CD14-positive monocyte (primary cell): ENCODE results near the gene LRRC34. TPM values are rescaled to one million over a fixed set of nuclear protein-coding genes. Genes with fewer than 3 reads are reported as not detected.
A peak's percentile ranks its signal among the peaks of the same experiment; 100 is the strongest.

Experiments
- DNase-seq, 3 donors: peaks; one replicate each; pipeline ENCODE4 v3.0.0-alpha.2; 2011 to 2022
- H2AFZ ChIP-seq: 2 replicates; pipeline ENCODE4 v1.6.0; 2012; ENCODE audit warnings: mild to moderate bottlenecking, low read depth, low read length, inconsistent platforms; ENCODE audit not compliant: insufficient read depth, poor library complexity, severe bottlenecking
- H3K27ac ChIP-seq, 2 donors: 1 replicate in 1 of 2; 2 replicates in 1 of 2; pipeline ENCODE4 v1.5.1; 2012 to 2013; ENCODE audit warnings: low read length in 2 of 2, control low read depth in 1 of 2, inconsistent platforms in 1 of 2, low read depth in 1 of 2, mild to moderate bottlenecking in 1 of 2
- H3K27me3 ChIP-seq, 2 donors: one replicate each; pipeline versions ENCODE4 v1.6.0 to v1.6.1; 2011 to 2013; ENCODE audit warnings: low read length in 2 of 2; ENCODE audit not compliant: control insufficient read depth in 2 of 2, insufficient read depth in 2 of 2
- H3K36me3 ChIP-seq, 2 donors: replicated peaks in 1 of 2; 1 replicate in 1 of 2; 2 replicates in 1 of 2; pipeline versions ENCODE4 v1.5.1 to v1.6.1; 2012 to 2013; ENCODE audit warnings: low read length in 2 of 2, control low read depth in 1 of 2, inconsistent platforms in 1 of 2, mild to moderate bottlenecking in 1 of 2; ENCODE audit not compliant: insufficient read depth in 2 of 2, control insufficient read depth in 1 of 2
- H3K4me1 ChIP-seq, 2 donors: 1 replicate in 1 of 2; 2 replicates in 1 of 2; pipeline versions ENCODE4 v1.5.1 to v1.6.1; 2012 to 2013; ENCODE audit warnings: low read length in 2 of 2, control low read depth in 1 of 2, inconsistent platforms in 1 of 2, mild to moderate bottlenecking in 1 of 2, moderate library complexity in 1 of 2; ENCODE audit not compliant: insufficient read depth in 2 of 2, control insufficient read depth in 1 of 2
- H3K4me2 ChIP-seq: replicated peaks from 2 replicates; pipeline ENCODE3; 2012; ENCODE audit warnings: low read length, moderate library complexity, mild to moderate bottlenecking; ENCODE audit not compliant: poor library complexity, severe bottlenecking; ENCODE audit errors: extremely low read depth
- H3K4me3 ChIP-seq, 3 experiments: fragments of 200-600 bp in 1 of 3; sonication (generic) in 1 of 3; replicated peaks in 1 of 3; 1 replicate in 2 of 3; 2 replicates in 1 of 3; pipeline ENCODE4 v1.5.1; 2011 to 2013; ENCODE audit warnings: low read length in 3 of 3, mild to moderate bottlenecking in 3 of 3, control low read depth in 2 of 3, low read depth in 2 of 3, inconsistent platforms in 1 of 3, moderate library complexity in 1 of 3
- H3K79me2 ChIP-seq: 2 replicates; pipeline ENCODE4 v1.6.0; 2012; ENCODE audit warnings: mild to moderate bottlenecking, control low read depth, inconsistent platforms, low read length, moderate library complexity; ENCODE audit not compliant: insufficient read depth
- H3K9ac ChIP-seq: 2 replicates; pipeline ENCODE4 v1.6.0; 2017; ENCODE audit warnings: low read length, mild to moderate bottlenecking; ENCODE audit not compliant: insufficient read depth, poor library complexity, severe bottlenecking
- H3K9me3 ChIP-seq, 2 donors: replicated peaks in 1 of 2; 1 replicate in 1 of 2; 2 replicates in 1 of 2; pipeline versions ENCODE4 v1.5.1 to v1.6.1; 2012 to 2013; ENCODE audit warnings: low read length in 2 of 2, control low read depth in 1 of 2; ENCODE audit not compliant: control insufficient read depth in 1 of 2, insufficient read depth in 1 of 2
- H4K20me1 ChIP-seq: 2 replicates; pipeline ENCODE4 v1.6.0; 2012; ENCODE audit warnings: mild to moderate bottlenecking, low read length, control low read depth, moderate library complexity; ENCODE audit not compliant: insufficient read depth
- H3K27ac Mint-ChIP-seq, 7 donors: one replicate each; pipeline ENCODE4 v1.8.0; 2020; ENCODE audit warnings: mild to moderate bottlenecking in 7 of 7, mixed read lengths in 7 of 7, moderate library complexity in 6 of 7, inconsistent platforms in 2 of 7
- H3K27me3 Mint-ChIP-seq, 3 donors: one replicate each; pipeline ENCODE4 v1.8.0; 2021 to 2022; ENCODE audit warnings: low read depth in 3 of 3, mild to moderate bottlenecking in 3 of 3, mixed read lengths in 3 of 3, moderate library complexity in 3 of 3, inconsistent platforms in 1 of 3
- H3K36me3 Mint-ChIP-seq, 2 donors: one replicate each; pipeline ENCODE4 v1.8.0; 2020; ENCODE audit warnings: mixed read lengths in 2 of 2, inconsistent platforms in 1 of 2, mild to moderate bottlenecking in 1 of 2
- H3K4me1 Mint-ChIP-seq: one replicate; pipeline ENCODE4 v1.8.0; 2020; ENCODE audit warnings: mild to moderate bottlenecking, mixed read lengths
- H3K4me3 Mint-ChIP-seq, 2 donors: one replicate each; pipeline ENCODE4 v1.8.0; 2020; ENCODE audit warnings: mild to moderate bottlenecking in 2 of 2, mixed read lengths in 2 of 2, moderate library complexity in 1 of 2
- H3K9me3 Mint-ChIP-seq, 7 donors: one replicate each; pipeline ENCODE4 v1.8.0; 2020 to 2022; ENCODE audit warnings: mixed read lengths in 7 of 7, mild to moderate bottlenecking in 6 of 7, moderate library complexity in 6 of 7, inconsistent platforms in 2 of 7
- CTCF ChIP-seq: fragments of 200-600 bp; IDR thresholded peaks from one replicate; pipeline ENCODE4 v1.8.0; 2022; ENCODE audit warnings: antibody characterized with exemption, mild to moderate bottlenecking
- WGBS: methylation state at CpG from one replicate; pipeline ENCODE4 v1.1.5; 2013; ENCODE audit warnings: missing lambda C conversion rate; ENCODE audit not compliant: insufficient coverage; 5-methylcytosine and 5-hydroxymethylcytosine counted together
- intact Hi-C, 2 donors: fragments of 100-400 bp; cut with micrococcal nuclease; formaldehyde crosslinking; loops; one replicate each; pipeline versions ENCODE4 v1.15.0 to v1.15.1; 2023
- polyA plus RNA-seq, 3 donors: library from polyadenylated mRNA; depleted of rRNA in 1 of 3; unstranded in 2 of 3; stranded (reverse) in 1 of 3; fragments of 300-500 nt in 2 of 3; fragments of >200 nt in 1 of 3; fragmentation: Illumina TruSeq in 2 of 3; gene quantifications; 1 replicate in 2 of 3; 2 replicates in 1 of 3; pipeline ENCODE4 v1.2.3, GENCODE V29; 2012 to 2021

The LRRC34 gene
- polyA plus RNA-seq, 3 donors = 0.25 to 0.61 (median 0.43) TPM

GRCh38 chr3:169774186-169774585, 38.5 kb downstream of the LRRC34 start:
- Mint-ChIP-seq H3K27me3 (peaks cover 0 to 4% (median 4%) of the 10 kb centered on the region in 3 donors), H3K36me3 (peaks cover 30 to 36% of the 10 kb centered on the region in 2 donors), H3K4me3 (peak overlapping the region; percentile 96 to 97), H3K4me1 (peaks cover 23% of the 10 kb centered on the region), H3K9me3 (peaks cover 0 to 2% (median 0%) of the 10 kb centered on the region in 7 donors), H3K27ac (peak overlapping the region in 5 of 7 donors; percentile 98 to 99 (median 99))
- Histone ChIP-seq H3K9me3 (no peaks in the 10 kb centered on the region), H3K9ac (peak overlapping the region; percentile 95), H3K4me2 (peak overlapping the region; percentile 90), H4K20me1 (peaks cover 11% of the 10 kb centered on the region), H3K79me2 (peaks cover 34% of the 10 kb centered on the region), H3K4me1 (peaks cover 10 to 24% of the 10 kb centered on the region in 2 donors), H3K36me3 (peaks cover 20 to 50% of the 10 kb centered on the region in 2 donors), H3K27me3 (no peaks in the 10 kb centered on the region), H2AFZ (peak overlapping the region; percentile 93), H3K4me3 (peak overlapping the region; percentile 75 to 99 (median 76)), H3K27ac (peak overlapping the region in 1 of 2 donors; percentile 97)
- 94% methylated on average over 2 of the region's 5 CpGs for WGBS
- DNase-seq = no peak
- intact Hi-C loops = loop anchor here (5.0 kb wide), 1 partner anchor 583 kb away; the partner anchor contains the start of gene SKIL (in 2 of the 2)
- TF ChIP-seq CTCF = no peak

- peak; percentile 25 for TF ChIP-seq CTCF
- Mint-ChIP-seq H3K36me3 (peaks cover 23 to 29% of the 10 kb centered on the region in 2 donors), H3K27ac (peak within 1 kb of the TSS; percentile 98 to 99 (median 99)), H3K9me3 (peaks cover 0 to 4% (median 0%) of the 10 kb centered on the region in 7 donors), H3K4me3 (peak within 1 kb of the TSS; percentile 96 to 97), H3K27me3 (peaks cover 0 to 4% (median 4%) of the 10 kb centered on the region in 3 donors), H3K4me1 (peaks cover 23% of the 10 kb centered on the region)
- Histone ChIP-seq H3K9me3 (no peaks in the 10 kb centered on the region), H3K36me3 (peaks cover 14 to 39% of the 10 kb centered on the region in 2 donors), H3K27me3 (no peaks in the 10 kb centered on the region), H4K20me1 (peaks cover 11% of the 10 kb centered on the region), H3K9ac (peak within 1 kb of the TSS; percentile 95), H3K4me1 (peaks cover 10 to 24% of the 10 kb centered on the region in 2 donors), H3K79me2 (peaks cover 34% of the 10 kb centered on the region), H3K4me2 (peak within 1 kb of the TSS; percentile 90), H3K27ac (peak within 1 kb of the TSS; percentile 92 to 97), H3K4me3 (peak within 1 kb of the TSS; percentile 75 to 99 (median 76)), H2AFZ (peak within 1 kb of the TSS; percentile 93)
- DNase-seq = peak; percentile 88 to 92 (median 91)
- WGBS = under 1% methylated on average over 57 of the region's 61 CpGs
- intact Hi-C loops = loop anchor here (5.0 kb wide), 1 partner anchor 584 kb away; the partner anchor contains the start of gene SKIL (in 2 of the 2)
Observed at GRCh38 chr3:169772897-169773816, 39.5 kb downstream of the LRRC34 start, which contains the start of gene MYNN. MYNN (plus strand) TSS chr3:169773396; CDS start chr3:169774296, 900 bp downstream.
